GM13976 (cell line): ENCODE results near the gene NCAPG2.

Source experiments
- DNase-seq: peaks from one replicate; pipeline ENCODE4 v3.0.0; 2012; ENCODE audit warnings: low spot score
- in situ Hi-C: fragments of 300-500 bp; cut with MboI; formaldehyde crosslinking; loops from one replicate; pipeline ENCODE4 v1.12.0; 2022; ENCODE audit warnings: low sequenced_read_pairs, mixed read lengths, inconsistent platforms; ENCODE audit not compliant: unreplicated experiment
- TF ChIP-seq, protein P1 (sequence below): IDR thresholded peaks from 2 replicates; pipeline ENCODE4 v1.5.1; 2012; ENCODE audit warnings: borderline replicate concordance, mild to moderate bottlenecking; ENCODE audit not compliant: insufficient read depth; ENCODE audit errors: extremely low read depth, missing control alignments, control extremely low read depth

The NCAPG2 gene

GRCh38 chr7:158743219-158743618 is 38.6 kb upstream of the NCAPG2 start:
- no peak for DNase-seq
- in situ Hi-C loops: no loop called here
- TF ChIP-seq, protein P1, sequence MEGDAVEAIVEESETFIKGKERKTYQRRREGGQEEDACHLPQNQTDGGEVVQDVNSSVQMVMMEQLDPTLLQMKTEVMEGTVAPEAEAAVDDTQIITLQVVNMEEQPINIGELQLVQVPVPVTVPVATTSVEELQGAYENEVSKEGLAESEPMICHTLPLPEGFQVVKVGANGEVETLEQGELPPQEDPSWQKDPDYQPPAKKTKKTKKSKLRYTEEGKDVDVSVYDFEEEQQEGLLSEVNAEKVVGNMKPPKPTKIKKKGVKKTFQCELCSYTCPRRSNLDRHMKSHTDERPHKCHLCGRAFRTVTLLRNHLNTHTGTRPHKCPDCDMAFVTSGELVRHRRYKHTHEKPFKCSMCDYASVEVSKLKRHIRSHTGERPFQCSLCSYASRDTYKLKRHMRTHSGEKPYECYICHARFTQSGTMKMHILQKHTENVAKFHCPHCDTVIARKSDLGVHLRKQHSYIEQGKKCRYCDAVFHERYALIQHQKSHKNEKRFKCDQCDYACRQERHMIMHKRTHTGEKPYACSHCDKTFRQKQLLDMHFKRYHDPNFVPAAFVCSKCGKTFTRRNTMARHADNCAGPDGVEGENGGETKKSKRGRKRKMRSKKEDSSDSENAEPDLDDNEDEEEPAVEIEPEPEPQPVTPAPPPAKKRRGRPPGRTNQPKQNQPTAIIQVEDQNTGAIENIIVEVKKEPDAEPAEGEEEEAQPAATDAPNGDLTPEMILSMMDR: no peak

DNA sequence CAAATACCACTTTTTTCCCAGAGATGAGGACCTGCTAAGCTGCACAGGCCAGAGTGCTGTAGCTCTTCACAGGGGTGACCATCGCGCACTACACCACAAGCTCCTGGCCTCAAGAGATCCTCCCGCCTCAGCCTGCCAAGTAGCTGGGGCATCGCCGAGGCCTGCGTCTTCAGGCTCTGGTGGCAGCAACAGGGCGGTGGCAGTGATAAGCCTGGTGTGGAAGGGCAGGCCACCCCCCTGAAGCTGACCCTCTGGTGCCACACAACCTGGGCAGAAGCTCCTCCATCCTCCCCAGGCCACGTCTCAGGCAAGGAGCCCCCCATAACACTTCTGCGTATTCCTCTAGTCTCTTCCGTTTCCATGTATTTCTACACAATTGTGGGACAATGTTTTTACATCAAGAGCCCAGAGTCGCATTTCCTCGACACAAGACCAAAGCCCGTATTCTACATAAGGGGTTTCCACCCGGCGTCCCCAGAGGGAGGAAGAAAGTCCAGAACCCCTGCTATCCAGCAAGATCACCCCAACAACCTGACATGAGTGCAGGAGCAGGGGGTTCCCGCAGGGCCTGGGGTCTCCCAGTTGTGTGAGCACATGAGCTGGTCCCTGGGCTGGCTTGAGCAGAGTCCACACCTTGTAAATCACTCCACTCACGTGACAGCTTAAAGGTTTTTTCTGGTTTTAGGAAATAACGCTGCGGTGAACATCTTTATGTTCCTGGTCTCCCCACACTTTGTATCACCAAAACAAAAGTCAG is 37.6 kb upstream of the NCAPG2 start:
- no peak for DNase-seq
- in situ Hi-C loops: no loop called here
- TF ChIP-seq, protein P1: no peak

DNA sequence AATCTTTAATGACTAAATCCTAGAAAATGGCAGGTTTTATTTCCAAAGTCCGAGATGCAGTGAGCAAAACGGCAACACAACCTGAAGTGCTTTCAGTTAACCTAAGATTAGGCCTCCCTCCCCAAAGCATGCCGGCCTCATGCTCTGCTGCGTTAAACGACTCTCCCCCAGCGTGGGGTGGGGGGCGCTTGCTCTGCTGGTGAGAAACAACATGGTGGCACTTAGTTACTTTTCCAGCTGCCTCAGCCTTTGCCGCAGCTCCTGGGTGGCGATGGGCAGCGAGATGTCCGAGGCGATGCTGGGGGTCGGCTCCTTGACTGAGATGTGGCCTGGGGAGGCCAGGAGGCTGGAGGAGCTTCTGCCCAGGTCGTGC is 36.7 kb upstream of the NCAPG2 start:
- TF ChIP-seq, protein P1: no peak
- DNase-seq: no peak

GRCh38 chr7:158740657-158741293 is 36.2 kb upstream of the NCAPG2 start:
- TF ChIP-seq, protein P1: no peak
- no peak for DNase-seq
- in situ Hi-C loops: no loop called here

More for the DNA sequence above, 36.7 kb upstream of the NCAPG2 start:
- in situ Hi-C loops: no loop called here

- in situ Hi-C loops: no loop called here
- TF ChIP-seq, protein P1: no peak
- no peak for DNase-seq
Observed at GRCh38 chr7:158740013-158740656, 35.5 kb upstream of the NCAPG2 start.

DNA sequence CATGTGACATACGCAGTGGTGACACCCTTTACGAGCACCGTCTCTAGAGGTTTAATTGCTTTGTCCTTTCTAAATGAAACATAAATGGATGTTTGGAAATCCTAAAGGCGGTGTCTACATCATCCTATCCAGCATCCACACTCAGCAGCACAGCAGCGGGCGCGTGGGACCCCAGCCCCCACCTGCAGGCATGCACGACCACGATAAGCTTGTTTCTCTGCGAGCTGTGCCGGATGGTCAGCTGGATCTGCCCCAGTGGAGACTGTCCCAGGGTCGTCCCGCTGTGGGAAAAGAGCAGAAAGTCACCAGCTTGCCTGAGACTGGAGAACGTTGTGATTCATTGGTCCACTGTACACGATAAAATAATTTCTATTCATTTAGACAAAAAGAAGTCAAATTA is 34.2 kb upstream of the NCAPG2 start:
- in situ Hi-C loops: no loop called here
- no peak for DNase-seq

More for the DNA sequence above, 34.2 kb upstream of the NCAPG2 start:
- TF ChIP-seq, protein P1: no peak
